Right renal cortex interstitium (tissue), 3 donors: Measurements from ENCODE around the gene F2. TPM values are rescaled to one million over a fixed set of nuclear protein-coding genes. Genes with fewer than 3 reads are reported as not detected.
"Not testable (repeated sequence)": the region's sequence is repeated elsewhere in the genome, so short reads cannot be mapped to it uniquely, and the experiment has no call there.

Experiments
- DNase-seq, 3 donors: peaks; one replicate each; pipeline ENCODE4 v3.0.0-alpha.2; 2013; ENCODE audit warnings: low read depth in 3 of 3, low spot score in 2 of 3
- polyA plus RNA-seq, 3 donors: library from polyadenylated mRNA; unstranded; fragments of 120-200 nt; gene quantifications; one replicate each; pipeline ENCODE4 v1.2.1, GENCODE V29; 2013; ENCODE audit not compliant: insufficient read length in 3 of 3

The F2 gene
- polyA plus RNA-seq, 3 donors, result 0.21 to 0.35 (median 0.25) TPM

GRCh38 chr11:46710821-46711269, 8.2 kb upstream of the F2 start:
- no peak for DNase-seq

DNA sequence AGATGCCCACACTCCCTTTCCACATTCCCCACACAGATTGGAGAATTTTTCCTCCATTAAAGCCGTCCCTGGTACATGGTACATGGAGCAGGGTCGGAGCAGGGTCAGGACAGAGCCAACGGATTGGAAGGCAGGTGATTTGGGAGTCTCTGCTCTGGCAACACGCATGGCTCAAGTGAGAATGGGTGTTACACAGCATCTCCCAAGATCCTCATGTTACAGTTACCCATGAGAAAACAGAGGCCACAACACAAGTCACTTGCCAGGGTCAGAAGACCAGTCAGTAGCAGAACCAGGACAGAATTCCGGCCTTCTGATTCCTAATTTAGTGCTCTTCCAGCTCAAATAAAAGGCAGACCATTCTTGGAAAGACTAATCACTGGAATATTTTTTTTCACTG, 7.7 kb upstream of the F2 start:
- no peak for DNase-seq

DNA sequence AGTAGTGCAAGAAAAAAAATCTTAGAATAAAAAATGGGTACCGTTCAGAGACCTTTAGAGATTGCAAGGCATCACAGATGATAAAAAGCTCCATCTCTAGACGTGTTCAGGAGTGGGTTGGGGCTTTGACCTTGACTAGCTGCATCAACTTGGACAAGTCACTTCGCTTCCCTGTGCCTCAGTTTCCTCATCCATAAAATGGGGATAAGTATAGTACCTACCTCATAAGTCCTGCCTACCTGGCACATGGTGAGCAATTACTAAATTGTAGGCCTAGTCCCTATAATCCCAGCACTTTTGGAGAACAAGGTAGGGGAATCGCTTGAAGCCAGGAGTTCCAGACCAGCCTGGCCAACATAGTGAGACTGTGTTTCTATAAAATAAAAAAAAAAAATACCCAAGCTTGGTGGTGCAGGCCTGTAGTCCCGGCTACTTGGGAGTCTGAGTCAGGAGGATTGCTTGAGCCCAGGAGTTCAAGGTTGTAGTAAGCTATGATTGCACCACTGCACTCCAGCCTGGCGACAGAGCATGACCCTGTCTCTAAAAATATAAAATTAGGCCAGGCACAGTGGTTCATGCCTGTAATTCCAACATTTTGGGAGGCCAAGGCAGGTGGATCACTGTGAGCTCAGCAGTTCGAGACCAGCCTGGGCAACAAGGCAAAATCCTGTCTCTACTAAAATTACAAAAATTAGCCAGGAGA, 6.0 kb upstream of the F2 start:
- no peak for DNase-seq

DNA sequence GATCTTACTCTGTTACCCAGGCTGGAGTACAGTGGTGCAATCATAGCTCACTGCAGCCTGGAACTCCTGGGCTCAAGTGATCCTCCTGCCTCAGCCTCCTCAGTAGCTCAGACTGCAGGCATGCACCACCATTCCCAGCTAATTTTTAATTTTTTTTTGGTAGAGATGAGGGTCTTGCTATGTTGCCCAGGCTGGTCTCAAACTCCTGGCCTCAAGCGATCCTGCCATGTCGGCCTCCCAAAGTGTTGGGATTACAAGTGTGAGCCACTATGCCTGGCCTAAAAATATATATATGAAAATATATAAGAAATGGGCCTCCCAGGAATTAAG, 1.2 kb upstream of the F2 start:
- not testable (repeated sequence) for DNase-seq

GRCh38 chr11:46718155-46719019, 626 bp upstream of the F2 start:
- DNase-seq, result no peak

DNA sequence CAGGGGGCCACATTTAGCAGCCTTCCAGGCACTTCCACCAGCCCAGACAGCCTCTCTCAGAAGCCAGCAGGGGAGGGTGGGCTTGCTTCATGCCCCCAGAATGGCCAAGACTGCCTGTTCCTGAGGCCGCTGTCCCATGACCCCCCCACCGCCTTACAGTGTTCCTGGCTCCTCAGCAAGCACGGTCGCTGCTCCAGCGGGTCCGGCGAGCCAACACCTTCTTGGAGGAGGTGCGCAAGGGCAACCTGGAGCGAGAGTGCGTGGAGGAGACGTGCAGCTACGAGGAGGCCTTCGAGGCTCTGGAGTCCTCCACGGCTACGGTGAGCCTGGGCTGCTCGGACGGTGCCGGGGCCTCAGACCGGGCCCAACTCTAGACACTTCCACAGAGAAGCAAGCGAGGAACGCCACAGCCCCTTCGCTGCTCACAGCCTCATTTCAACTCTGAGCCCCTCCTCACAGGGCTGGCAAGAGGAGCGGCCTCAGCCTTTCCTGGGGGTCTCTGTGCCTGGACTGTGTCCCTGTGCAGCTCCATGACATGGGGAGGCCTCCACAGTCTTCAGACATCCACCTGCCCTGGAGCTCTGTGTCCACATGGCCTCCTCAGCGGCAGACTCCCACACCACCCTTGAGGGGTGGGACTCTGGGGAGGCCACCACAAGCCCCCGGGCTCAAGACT, 668 bp downstream of the F2 start:
- no peak for DNase-seq

DNA sequence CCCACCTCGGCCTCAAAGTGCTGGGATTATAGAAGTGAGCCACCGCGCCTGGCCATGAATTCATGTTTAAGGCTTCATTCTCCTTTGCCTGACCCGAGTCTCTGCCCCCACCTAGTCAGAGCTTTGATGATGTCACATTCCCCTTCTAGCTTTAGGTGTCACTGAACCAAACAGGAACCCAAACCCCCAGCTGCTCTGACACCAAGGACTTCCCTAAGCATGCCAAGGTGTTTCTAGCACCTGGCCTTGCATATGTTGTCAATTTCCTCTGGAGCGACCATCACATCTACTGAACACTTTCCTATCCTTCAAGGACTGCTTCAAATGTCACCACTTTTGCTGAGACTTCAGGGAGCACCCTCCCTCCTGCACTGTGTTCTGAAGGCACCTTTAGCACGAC, 2.3 kb downstream of the F2 start:
- DNase-seq, result no peak

DNA sequence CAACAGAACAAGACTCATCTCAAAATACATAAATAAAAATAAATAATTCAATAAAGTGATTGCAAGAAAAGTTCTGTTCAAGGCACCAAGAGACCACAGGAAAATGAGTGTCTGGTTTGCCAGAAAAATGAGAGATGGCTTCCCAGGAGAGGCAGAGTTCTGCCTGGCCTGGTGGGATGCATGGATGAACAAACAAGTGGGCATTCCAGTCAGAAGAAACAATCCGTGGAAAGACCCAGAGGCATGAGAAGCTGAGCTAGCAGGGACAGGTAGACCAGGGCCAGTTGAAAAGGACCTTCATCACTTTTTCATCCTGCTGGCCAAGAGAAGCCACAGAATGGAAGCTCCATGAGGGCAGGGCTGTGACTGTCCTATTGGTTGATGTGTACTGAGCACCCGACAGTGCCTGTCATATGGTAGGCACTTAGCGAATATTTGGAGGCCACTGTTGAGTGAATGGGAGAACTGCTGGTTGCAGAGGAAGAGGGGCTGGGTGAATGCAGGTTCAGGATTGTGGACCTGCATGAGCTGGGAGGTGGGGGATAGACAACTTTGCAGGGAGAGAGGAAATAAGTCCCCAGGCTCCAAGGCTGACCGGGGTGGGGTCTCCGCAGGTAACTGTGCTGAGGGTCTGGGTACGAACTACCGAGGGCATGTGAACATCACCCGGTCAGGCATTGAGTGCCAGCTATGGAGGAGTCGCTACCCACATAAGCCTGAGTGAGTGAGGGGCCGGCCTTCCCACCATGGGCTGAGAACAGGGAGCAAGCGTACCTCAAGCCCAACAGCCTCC, 3.7 kb downstream of the F2 start:
- no peak for DNase-seq

GRCh38 chr11:46723359-46723680, 4.3 kb downstream of the F2 start:
- DNase-seq, result no peak

- DNase-seq, result no peak
Observed at GRCh38 chr11:46724088-46724487, 5.1 kb downstream of the F2 start.

- no peak for DNase-seq
Observed at GRCh38 chr11:46725338-46726205, 6.6 kb downstream of the F2 start.

DNA sequence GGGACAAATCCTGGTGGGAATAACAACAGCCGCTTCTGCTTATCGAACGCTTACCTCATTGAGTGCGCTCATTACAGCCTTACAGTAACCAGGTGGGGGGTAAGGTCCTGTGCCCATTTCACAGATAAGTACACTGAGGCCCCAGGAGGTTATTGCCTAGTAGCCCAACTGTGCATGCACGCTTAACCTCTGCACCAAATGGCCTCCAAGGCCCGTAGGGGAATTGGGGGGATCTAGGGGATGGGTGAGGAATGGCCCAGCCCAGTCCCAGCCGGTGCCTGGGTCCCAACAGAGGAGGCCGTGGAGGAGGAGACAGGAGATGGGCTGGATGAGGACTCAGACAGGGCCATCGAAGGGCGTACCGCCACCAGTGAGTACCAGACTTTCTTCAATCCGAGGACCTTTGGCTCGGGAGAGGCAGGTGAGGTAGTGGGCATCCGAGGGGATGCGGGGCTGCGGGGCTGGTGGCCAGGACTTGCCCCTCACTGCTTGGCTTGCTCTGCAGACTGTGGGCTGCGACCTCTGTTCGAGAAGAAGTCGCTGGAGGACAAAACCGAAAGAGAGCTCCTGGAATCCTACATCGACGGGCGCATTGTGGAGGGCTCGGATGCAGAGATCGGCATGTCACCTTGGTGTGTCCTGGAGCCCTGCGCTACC, 7.3 kb downstream of the F2 start:
- no peak for DNase-seq

- DNase-seq, result no peak
Observed at GRCh38 chr11:46727952-46728658, 9.1 kb downstream of the F2 start.

DNA sequence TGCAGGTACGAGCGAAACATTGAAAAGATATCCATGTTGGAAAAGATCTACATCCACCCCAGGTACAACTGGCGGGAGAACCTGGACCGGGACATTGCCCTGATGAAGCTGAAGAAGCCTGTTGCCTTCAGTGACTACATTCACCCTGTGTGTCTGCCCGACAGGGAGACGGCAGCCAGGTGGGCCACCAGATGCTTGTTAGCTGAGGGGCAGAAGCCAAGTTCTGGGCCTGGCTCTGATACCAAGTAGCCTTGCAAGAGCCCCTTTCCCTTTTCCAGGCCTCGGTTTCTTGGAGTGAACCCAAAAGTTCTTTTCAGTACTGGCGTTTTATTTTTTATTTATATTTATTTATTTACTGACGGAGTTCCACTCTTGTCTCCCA, 9.6 kb downstream of the F2 start:
- DNase-seq, result no peak

DNA sequence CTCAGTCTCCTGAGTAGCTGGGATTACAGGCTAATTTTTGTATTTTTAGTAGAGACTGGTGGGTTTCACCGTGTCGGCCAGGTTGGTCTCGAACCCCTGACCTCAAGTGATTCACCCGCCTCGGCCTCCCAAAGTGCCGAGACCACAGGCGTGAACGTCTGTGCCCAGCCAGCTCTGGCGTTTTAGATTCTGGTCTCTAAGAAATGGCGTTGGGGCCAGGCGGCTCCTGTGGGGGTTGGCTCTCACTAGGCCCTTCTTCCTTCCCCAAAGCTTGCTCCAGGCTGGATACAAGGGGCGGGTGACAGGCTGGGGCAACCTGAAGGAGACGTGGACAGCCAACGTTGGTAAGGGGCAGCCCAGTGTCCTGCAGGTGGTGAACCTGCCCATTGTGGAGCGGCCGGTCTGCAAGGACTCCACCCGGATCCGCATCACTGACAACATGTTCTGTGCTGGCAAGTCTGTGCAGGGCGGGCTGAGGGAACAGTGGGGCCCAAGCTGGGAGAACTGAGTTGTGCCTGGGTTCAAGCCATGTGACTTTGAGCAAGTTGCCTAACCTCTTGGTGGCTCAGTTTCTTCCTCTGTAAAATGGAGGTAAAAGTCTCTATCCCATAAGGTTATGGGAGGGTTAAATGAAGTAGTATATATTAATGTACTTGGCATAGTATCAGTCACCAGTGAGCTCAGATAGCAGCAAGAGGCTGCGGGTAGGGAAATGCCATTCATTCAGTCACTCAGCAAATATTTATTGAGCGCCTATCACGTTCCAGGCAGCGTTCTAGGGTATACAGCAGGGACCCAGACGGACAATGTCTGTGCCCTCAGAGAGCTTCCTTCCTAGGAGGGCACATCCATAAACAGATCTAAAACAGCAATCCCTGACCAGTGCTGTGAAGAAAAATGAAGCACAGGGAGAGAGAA, 10.4 kb downstream of the F2 start:
- no peak for DNase-seq

DNA sequence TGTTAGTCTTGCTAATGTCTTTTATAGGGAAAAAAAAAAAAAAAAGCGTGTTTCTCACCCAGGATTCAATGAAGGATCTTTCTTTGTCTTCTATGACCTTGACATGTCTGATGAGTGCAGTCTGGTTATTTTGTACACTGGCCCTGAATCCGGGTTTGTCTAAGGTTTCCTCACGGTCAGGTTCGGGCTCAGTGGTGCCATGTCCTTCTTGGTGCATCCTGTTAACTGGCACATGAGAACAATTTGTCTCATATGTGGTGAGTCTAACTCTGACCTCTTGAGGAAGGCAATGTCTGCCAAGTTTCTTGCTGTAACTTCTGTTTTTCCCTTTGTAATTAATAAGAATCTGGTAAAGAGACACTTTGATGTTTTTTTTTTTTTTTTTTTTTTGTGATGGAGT, 12.5 kb downstream of the F2 start:
- DNase-seq, result no peak

GRCh38 chr11:46733234-46733633, 14.2 kb downstream of the F2 start:
- DNase-seq, result no peak

GRCh38 chr11:46736146-46736545, 17.1 kb downstream of the F2 start:
- DNase-seq, result no peak
